ENCODE results near the gene AGMO. TPM values are rescaled to one million over a fixed set of nuclear protein-coding genes. Genes with fewer than 3 reads are reported as not detected.

AGMO gene
- total and polyA plus RNA-seq, 2 donors (not counting 1 experiment from before 2014, with no cell fraction given) = 0.06 TPM; not detected in 1

DNA sequence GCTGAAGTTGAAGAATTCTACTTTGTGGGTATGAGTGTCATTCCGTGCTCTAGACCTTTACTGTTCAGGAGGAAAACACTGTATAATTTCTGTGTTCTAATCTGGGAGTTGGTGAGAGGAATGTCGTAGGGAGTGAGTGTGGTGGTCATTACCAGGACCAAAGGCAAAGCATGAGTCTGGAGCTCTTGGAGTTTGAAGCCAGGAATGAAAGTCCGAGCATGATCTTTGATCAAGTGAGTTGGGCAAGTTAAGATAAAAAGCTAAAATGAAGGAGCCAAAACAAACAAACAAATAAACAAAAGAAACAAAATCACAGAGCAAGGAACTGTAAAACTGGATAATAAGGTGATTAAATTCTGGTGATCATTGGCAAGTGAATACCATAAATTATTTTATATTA, 161.4 kb downstream of the AGMO start:
- no peak for TF ChIP-seq EZH2 (IDR thresholded peaks at IDR 0.05; ENCODE audit: low read length, missing control alignments)
- TF ChIP-seq, protein P1, sequence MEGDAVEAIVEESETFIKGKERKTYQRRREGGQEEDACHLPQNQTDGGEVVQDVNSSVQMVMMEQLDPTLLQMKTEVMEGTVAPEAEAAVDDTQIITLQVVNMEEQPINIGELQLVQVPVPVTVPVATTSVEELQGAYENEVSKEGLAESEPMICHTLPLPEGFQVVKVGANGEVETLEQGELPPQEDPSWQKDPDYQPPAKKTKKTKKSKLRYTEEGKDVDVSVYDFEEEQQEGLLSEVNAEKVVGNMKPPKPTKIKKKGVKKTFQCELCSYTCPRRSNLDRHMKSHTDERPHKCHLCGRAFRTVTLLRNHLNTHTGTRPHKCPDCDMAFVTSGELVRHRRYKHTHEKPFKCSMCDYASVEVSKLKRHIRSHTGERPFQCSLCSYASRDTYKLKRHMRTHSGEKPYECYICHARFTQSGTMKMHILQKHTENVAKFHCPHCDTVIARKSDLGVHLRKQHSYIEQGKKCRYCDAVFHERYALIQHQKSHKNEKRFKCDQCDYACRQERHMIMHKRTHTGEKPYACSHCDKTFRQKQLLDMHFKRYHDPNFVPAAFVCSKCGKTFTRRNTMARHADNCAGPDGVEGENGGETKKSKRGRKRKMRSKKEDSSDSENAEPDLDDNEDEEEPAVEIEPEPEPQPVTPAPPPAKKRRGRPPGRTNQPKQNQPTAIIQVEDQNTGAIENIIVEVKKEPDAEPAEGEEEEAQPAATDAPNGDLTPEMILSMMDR (conservative IDR thresholded peaks at IDR 0.05 in 1 of 2, IDR thresholded peaks at IDR 0.05 in 1 of 2; ENCODE audit: low read depth in 1 of 2, low read length in 2 of 2) = no peak
- Histone ChIP-seq H3K9ac (ENCODE audit: insufficient read depth, low read length) (no peak overlapping the region), H2AFZ (ENCODE audit: low read length) (no peak overlapping the region), H3K27ac (ENCODE audit: insufficient read depth, low read length) (no peak overlapping the region), H3K27me3 (ENCODE audit: control insufficient read depth, insufficient read depth, low read length) (no peaks in the 10 kb centered on the region), H3K4me3 (replicated peaks in 1 of 4; ENCODE audit: control extremely low read depth in 1 of 4, insufficient read depth in 1 of 4, low read depth in 3 of 4, low read length in 4 of 4) (no peak overlapping the region), H3K9me3 (ENCODE audit: control insufficient read depth, insufficient read depth, low read depth, low read length) (no peaks in the 10 kb centered on the region), H3K36me3 (ENCODE audit: control insufficient read depth, insufficient read depth, low read length) (no peaks in the 10 kb centered on the region), H3K4me2 (ENCODE audit: extremely low read depth, insufficient read depth, low read length) (no peak overlapping the region), H3K79me2 (ENCODE audit: control insufficient read depth, insufficient read depth, low read length) (no peaks in the 10 kb centered on the region), H4K20me1 (ENCODE audit: control insufficient read depth, extremely low read depth, insufficient read depth, low read length) (no peaks in the 10 kb centered on the region), H3K4me1 (ENCODE audit: control insufficient read depth, extremely low read depth, insufficient read depth, low read length) (no peaks in the 10 kb centered on the region)
- DNase-seq (ENCODE audit: low read depth in 2 of 2) = no peak

DNA sequence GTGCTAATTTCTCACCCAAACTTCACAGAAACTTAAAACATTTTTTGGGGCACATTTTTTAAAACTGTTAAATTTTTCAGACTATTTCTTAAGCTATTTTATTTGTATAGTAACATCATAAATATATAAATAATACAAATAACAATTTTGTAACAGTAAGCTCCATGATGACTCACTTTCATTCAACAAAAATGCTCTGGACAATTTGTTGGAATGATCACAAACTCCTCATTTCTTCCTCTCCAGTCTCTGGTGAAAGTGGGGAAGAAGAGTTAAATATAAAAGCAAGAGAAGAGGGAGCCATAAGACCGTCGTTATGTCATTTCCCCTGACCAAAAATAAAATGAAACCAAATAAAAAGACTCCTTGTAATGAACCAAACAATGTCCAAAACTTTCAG, 162.4 kb downstream of the AGMO start:
- Histone ChIP-seq H3K36me3 (ENCODE audit: control insufficient read depth, insufficient read depth, low read length) (no peaks in the 10 kb centered on the region), H3K4me2 (ENCODE audit: extremely low read depth, insufficient read depth, low read length) (no peak overlapping the region), H3K9me3 (ENCODE audit: control insufficient read depth, insufficient read depth, low read depth, low read length) (no peaks in the 10 kb centered on the region), H2AFZ (ENCODE audit: low read length) (no peak overlapping the region), H4K20me1 (ENCODE audit: control insufficient read depth, extremely low read depth, insufficient read depth, low read length) (no peaks in the 10 kb centered on the region), H3K9ac (ENCODE audit: insufficient read depth, low read length) (no peak overlapping the region), H3K27me3 (ENCODE audit: control insufficient read depth, insufficient read depth, low read length) (no peaks in the 10 kb centered on the region), H3K4me3 (replicated peaks in 1 of 4; ENCODE audit: control extremely low read depth in 1 of 4, insufficient read depth in 1 of 4, low read depth in 3 of 4, low read length in 4 of 4) (no peak overlapping the region), H3K27ac (ENCODE audit: insufficient read depth, low read length) (no peak overlapping the region), H3K79me2 (ENCODE audit: control insufficient read depth, insufficient read depth, low read length) (no peaks in the 10 kb centered on the region), H3K4me1 (ENCODE audit: control insufficient read depth, extremely low read depth, insufficient read depth, low read length) (no peaks in the 10 kb centered on the region)
- TF ChIP-seq, protein P1 (conservative IDR thresholded peaks at IDR 0.05 in 1 of 2, IDR thresholded peaks at IDR 0.05 in 1 of 2; ENCODE audit: low read depth in 1 of 2, low read length in 2 of 2) = no peak
- no peak for TF ChIP-seq EZH2 (IDR thresholded peaks at IDR 0.05; ENCODE audit: low read length, missing control alignments)
- DNase-seq (ENCODE audit: low read depth in 2 of 2) = peak; percentile 1 to 35

DNA sequence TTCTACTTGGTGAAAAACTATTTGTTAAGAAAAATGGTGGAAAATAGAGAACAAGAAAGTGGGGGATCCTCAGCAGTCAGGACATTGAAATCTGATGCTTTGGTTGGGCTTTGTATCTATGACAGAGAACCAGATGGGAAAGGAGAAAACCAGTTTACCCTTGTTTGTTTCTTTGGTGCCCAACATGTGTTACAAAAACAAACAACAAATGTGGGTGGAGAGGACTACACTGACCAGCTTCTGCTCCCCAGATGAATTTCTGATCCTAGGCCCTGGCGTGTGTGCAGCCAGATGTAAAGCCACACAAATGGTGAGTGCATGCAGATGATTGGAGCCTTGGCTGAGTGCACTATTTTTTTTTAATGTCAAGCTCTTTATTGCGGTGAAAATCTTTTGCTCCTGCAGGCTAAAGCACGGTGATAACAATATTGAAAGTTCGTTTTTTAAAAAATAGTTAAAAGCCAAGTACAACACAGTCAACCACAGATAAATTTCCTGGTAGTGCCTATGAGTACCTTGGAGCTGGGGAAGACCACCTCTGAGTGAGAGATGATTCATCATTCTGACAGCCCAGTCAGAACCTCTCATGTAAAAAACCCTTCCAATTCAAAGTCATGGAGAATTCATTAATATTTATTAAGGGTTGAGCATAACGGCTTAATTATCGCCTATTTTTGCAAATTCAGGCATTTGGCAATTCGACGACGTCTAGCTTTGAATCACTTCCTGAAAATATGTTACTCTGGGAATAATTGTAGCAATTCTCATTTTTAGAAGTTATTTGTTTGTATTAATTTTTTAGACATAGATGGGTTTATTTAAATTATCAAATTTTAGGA, 163.7 kb downstream of the AGMO start:
- H3K4me3 ChIP-seq (replicated peaks in 1 of 4; ENCODE audit: control extremely low read depth in 1 of 4, insufficient read depth in 1 of 4, low read depth in 3 of 4, low read length in 4 of 4) = no peak overlapping the region
- peak in 1 of 2 donors; percentile 43 for DNase-seq (ENCODE audit: low read depth in 2 of 2)
- TF ChIP-seq, protein P1 (conservative IDR thresholded peaks at IDR 0.05 in 1 of 2, IDR thresholded peaks at IDR 0.05 in 1 of 2; ENCODE audit: low read depth in 1 of 2, low read length in 2 of 2) = no peak
- no peak for TF ChIP-seq EZH2 (IDR thresholded peaks at IDR 0.05; ENCODE audit: low read length, missing control alignments)
- H2AFZ ChIP-seq (ENCODE audit: low read length) = no peak overlapping the region
- H3K4me1 ChIP-seq (ENCODE audit: control insufficient read depth, extremely low read depth, insufficient read depth, low read length) = no peaks in the 10 kb centered on the region
- no peak overlapping the region for H3K4me2 ChIP-seq (ENCODE audit: extremely low read depth, insufficient read depth, low read length)
- no peak overlapping the region for H3K27ac ChIP-seq (ENCODE audit: insufficient read depth, low read length)
- no peaks in the 10 kb centered on the region for H3K36me3 ChIP-seq (ENCODE audit: control insufficient read depth, insufficient read depth, low read length)
- no peaks in the 10 kb centered on the region for H3K9me3 ChIP-seq (ENCODE audit: control insufficient read depth, insufficient read depth, low read depth, low read length)
- H3K79me2 ChIP-seq (ENCODE audit: control insufficient read depth, insufficient read depth, low read length) = no peaks in the 10 kb centered on the region
- H3K27me3 ChIP-seq (ENCODE audit: control insufficient read depth, insufficient read depth, low read length) = no peaks in the 10 kb centered on the region
- no peak overlapping the region for H3K9ac ChIP-seq (ENCODE audit: insufficient read depth, low read length)
- no peaks in the 10 kb centered on the region for H4K20me1 ChIP-seq (ENCODE audit: control insufficient read depth, extremely low read depth, insufficient read depth, low read length)
